Daoy (cell line): ENCODE data around the gene SUPT5H. TPM values are rescaled to one million over a fixed set of nuclear protein-coding genes. Genes with fewer than 3 reads are reported as not detected.

Experiments used
- DNase-seq: peaks from one replicate; pipeline ENCODE4 v3.0.0-alpha.2; 2015; ENCODE audit warnings: low read depth
- total RNA-seq: library from RNA; depleted of rRNA; stranded (reverse); fragments of >200 nt; shearing (Covaris generic); gene quantifications from 2 replicates; pipeline ENCODE4 v1.2.3, GENCODE V29; 2014; rRNA removed

Gene SUPT5H
- total RNA-seq, 1 experiment from 2014 or later, result 140 TPM

DNA sequence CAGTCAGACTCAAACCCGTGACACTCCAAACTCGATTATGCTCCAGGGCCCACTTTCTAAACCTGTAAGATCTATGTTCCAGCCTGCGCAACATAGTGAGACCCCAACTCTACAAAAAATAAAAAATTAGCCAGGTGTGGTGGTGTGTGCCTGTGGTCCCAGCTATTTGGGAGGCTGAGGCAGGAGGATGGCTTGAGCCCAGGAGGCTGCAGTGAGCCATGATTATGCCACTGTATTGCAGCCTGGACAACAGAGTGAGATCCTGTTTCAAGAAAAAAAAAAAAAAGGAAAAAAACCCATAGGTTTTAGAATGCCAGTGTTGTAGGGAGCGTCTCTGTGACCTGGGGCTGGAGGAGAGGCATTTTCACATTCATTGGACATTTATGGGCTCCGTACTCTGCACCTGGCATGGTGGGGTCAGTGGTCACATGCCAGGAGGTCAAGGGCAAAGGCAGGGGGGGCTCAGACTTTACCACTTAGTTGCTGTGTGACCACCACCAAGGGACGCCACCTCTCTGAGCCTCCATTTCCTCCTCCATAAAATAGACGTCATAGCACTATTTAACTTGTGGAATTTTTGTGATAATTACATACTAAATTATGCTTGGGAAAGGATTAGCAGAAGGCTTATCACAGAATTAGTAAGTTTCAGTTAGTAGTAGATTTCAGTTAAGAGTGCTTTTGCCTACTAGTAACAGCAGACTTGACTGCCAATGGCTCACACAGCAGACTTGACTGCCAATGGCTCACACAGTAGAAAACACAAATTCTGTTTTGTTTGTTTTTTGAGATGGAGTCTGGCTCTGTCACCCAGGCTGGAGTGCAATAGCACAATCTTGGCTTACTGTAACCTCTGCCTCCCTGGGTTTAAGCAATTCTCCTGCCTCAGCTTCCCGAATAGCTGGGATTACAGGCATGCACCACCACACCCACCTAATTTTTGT, 75.4 kb downstream of the SUPT5H start:
- DNase-seq, result no peak

GRCh38 chr19:39524495-39524894, 79.1 kb downstream of the SUPT5H start:
- no peak for DNase-seq

- no peak for DNase-seq
Measured at GRCh38 chr19:39525205-39525604, 79.8 kb downstream of the SUPT5H start.

Other genes starting within 250 kb of the SUPT5H start
- gene NCCRP1, start 248.6 kb upstream of the SUPT5H start, total RNA-seq, result 0.40 TPM in 1 of 2 replicates, not detected in the other
- not detected in 2 replicates for gene SYCN, start 241.3 kb upstream of the SUPT5H start, total RNA-seq
- gene IFNL3, start 200.6 kb upstream of the SUPT5H start, total RNA-seq, result not detected in 2 replicates
- not detected in 2 replicates for gene IFNL4, start 196.7 kb upstream of the SUPT5H start, total RNA-seq
- not detected in 2 replicates for gene IFNL2, start 177.2 kb upstream of the SUPT5H start, total RNA-seq
- gene IFNL1, start 149.2 kb upstream of the SUPT5H start, total RNA-seq, result not detected in 2 replicates
- gene LRFN1, start 124.7 kb upstream of the SUPT5H start, total RNA-seq, result 0.65 and 0.74 TPM in 2 replicates
- gene GMFG, start 109.5 kb upstream of the SUPT5H start, total RNA-seq, result 0.23 and 0.83 TPM in 2 replicates
- 55.0 and 57.4 TPM in 2 replicates for gene SAMD4B, start 103.2 kb upstream of the SUPT5H start, total RNA-seq
- 43.2 and 56.7 TPM in 2 replicates for gene PAF1, start 54.5 kb upstream of the SUPT5H start, total RNA-seq
- 20.7 and 41.1 TPM in 2 replicates for gene MED29, start 54.2 kb upstream of the SUPT5H start, total RNA-seq
- 0.21 and 2.1 TPM in 2 replicates for gene ZFP36, start 38.7 kb upstream of the SUPT5H start, total RNA-seq
- 3.0 and 6.9 TPM in 2 replicates for gene PLEKHG2, start 32.9 kb upstream of the SUPT5H start, total RNA-seq
- 54.9 and 71.8 TPM in 2 replicates for gene RPS16, start 9.6 kb upstream of the SUPT5H start, total RNA-seq
- gene TIMM50, start 35.3 kb downstream of the SUPT5H start, total RNA-seq, result 108 and 116 TPM in 2 replicates
- 3.6 and 5.0 TPM in 2 replicates for gene DLL3, start 53.4 kb downstream of the SUPT5H start, total RNA-seq
- gene SELENOV, start 69.6 kb downstream of the SUPT5H start, total RNA-seq, result 0.57 and 6.3 TPM in 2 replicates
- gene EID2B, start 87.3 kb downstream of the SUPT5H start, total RNA-seq, result 5.7 and 5.8 TPM in 2 replicates
- gene EID2, start 94.6 kb downstream of the SUPT5H start, total RNA-seq, result 13.0 and 16.1 TPM in 2 replicates
- gene LGALS13, start 156.9 kb downstream of the SUPT5H start, total RNA-seq, result not detected in 2 replicates
- not detected in 2 replicates for gene LGALS16, start 210.3 kb downstream of the SUPT5H start, total RNA-seq